HepG2 (cell line): Measurements from ENCODE around the gene LAMTOR2. TPM values are rescaled to one million over a fixed set of nuclear protein-coding genes. Genes with fewer than 3 reads are reported as not detected.
A peak's percentile ranks its signal among the peaks of the same experiment; 100 is the strongest.

ENCODE experiments used
- FOXC1 ChIP-seq: sonication (generic); formaldehyde crosslinking; IDR thresholded peaks from 2 replicates; pipeline ENCODE4 v1.8.0; 2022; ENCODE audit warnings: mild to moderate bottlenecking, missing genetic modification reagents, borderline replicate concordance
- HNRNPLL ChIP-seq: fragments of 200-400 bp; formaldehyde crosslinking; IDR thresholded peaks from 2 replicates; pipeline ENCODE4 v1.6.1; 2017; ENCODE audit warnings: mild to moderate bottlenecking, low read depth, low read length; ENCODE audit not compliant: poor library complexity, severe bottlenecking
- NCOA2 ChIP-seq: sonication (generic); formaldehyde crosslinking; IDR thresholded peaks from 2 replicates; pipeline ENCODE4 v1.8.0; 2022; ENCODE audit warnings: inconsistent platforms
- SOX6 ChIP-seq, 2 experiments: fragments of 450-650 bp in 1 of 2; sonication (generic) in 1 of 2; formaldehyde crosslinking in 1 of 2; IDR thresholded peaks; 2 replicates each; pipeline versions ENCODE4 v1.4.0 to v1.6.1; 2017 to 2020; ENCODE audit warnings: antibody characterized with exemption in 1 of 2, mild to moderate bottlenecking in 1 of 2, missing genetic modification reagents in 1 of 2
- THAP11 ChIP-seq: IDR thresholded peaks from 2 replicates; pipeline ENCODE4 v1.6.1; 2016; ENCODE audit warnings: missing biosample characterization, missing genetic modification reagents
- YEATS4 ChIP-seq: sonication (generic); formaldehyde crosslinking; IDR thresholded peaks from 2 replicates; pipeline ENCODE4 v1.4.0; 2020; ENCODE audit warnings: missing genetic modification reagents, borderline replicate concordance
- ZNF121 ChIP-seq: sonication (generic); formaldehyde crosslinking; IDR thresholded peaks from 2 replicates; pipeline ENCODE4 v1.5.0; 2020; ENCODE audit warnings: mild to moderate bottlenecking, missing genetic modification reagents
- ZNF619 ChIP-seq: sonication (generic); formaldehyde crosslinking; IDR thresholded peaks from 2 replicates; pipeline ENCODE4 v1.4.0; 2020; ENCODE audit warnings: mild to moderate bottlenecking, missing genetic modification reagents
- ZNF878 ChIP-seq: sonication (generic); formaldehyde crosslinking; IDR thresholded peaks from 2 replicates; pipeline ENCODE4 v1.8.1; 2023; ENCODE audit warnings: mild to moderate bottlenecking, missing genetic modification reagents, moderate library complexity
- polyA plus RNA-seq, 8 experiments: library from polyadenylated mRNA; depleted of rRNA in 3 of 8; stranded (reverse) in 7 of 8; unstranded in 1 of 8; fragments of >200 nt; fragmentation: Illumina TruSeq in 4 of 8; extraction: Trizol in 4 of 8; gene quantifications; 2 replicates each; pipeline versions ENCODE4 v1.2.1 to v1.2.3, GENCODE V29; 2011 to 2016; ENCODE audit warnings: low read depth in 4 of 8, missing spikeins in 1 of 8, mixed read lengths in 1 of 8; ENCODE audit not compliant: insufficient read depth in 1 of 8
- total RNA-seq, 5 experiments: library from RNA; depleted of rRNA; stranded (reverse); fragments of >200 nt; fragmentation: Illumina TruSeq; extraction: Trizol; gene quantifications; 2 replicates each; pipeline ENCODE4 v1.2.3, GENCODE V29; 2016; ENCODE audit warnings: low read depth in 1 of 5
- TF ChIP-seq, protein P1 (sequence below): sonication (generic); formaldehyde crosslinking; IDR thresholded peaks from 2 replicates; pipeline ENCODE4 v1.5.1; 2020; ENCODE audit warnings: mild to moderate bottlenecking, missing genetic modification reagents, moderate library complexity
- TF ChIP-seq, protein P2 (sequence below): sonication (generic); formaldehyde crosslinking; IDR thresholded peaks from 2 replicates; pipeline ENCODE4 v1.4.0; 2020; ENCODE audit warnings: missing genetic modification reagents, borderline replicate concordance
- TF ChIP-seq, protein P3 (sequence below): sonication (generic); formaldehyde crosslinking; IDR thresholded peaks from 2 replicates; pipeline ENCODE4 v1.5.0; 2020; ENCODE audit warnings: mild to moderate bottlenecking, missing genetic modification reagents
- TF ChIP-seq, protein P4 (sequence below): sonication (generic); formaldehyde crosslinking; conservative IDR thresholded peaks from 2 replicates; pipeline ENCODE4 v1.4.0; 2020; ENCODE audit warnings: missing genetic modification reagents
- TF ChIP-seq, protein P5 (sequence below): sonication (generic); formaldehyde crosslinking; IDR thresholded peaks from 2 replicates; pipeline ENCODE4 v1.4.0; 2020; ENCODE audit warnings: missing genetic modification reagents

The LAMTOR2 gene
- total and polyA plus RNA-seq, 2 of the 13 experiments (the other 11 are each of a cell fraction or from before 2014, with no cell fraction given) = 36.5 to 66.4 TPM

DNA sequence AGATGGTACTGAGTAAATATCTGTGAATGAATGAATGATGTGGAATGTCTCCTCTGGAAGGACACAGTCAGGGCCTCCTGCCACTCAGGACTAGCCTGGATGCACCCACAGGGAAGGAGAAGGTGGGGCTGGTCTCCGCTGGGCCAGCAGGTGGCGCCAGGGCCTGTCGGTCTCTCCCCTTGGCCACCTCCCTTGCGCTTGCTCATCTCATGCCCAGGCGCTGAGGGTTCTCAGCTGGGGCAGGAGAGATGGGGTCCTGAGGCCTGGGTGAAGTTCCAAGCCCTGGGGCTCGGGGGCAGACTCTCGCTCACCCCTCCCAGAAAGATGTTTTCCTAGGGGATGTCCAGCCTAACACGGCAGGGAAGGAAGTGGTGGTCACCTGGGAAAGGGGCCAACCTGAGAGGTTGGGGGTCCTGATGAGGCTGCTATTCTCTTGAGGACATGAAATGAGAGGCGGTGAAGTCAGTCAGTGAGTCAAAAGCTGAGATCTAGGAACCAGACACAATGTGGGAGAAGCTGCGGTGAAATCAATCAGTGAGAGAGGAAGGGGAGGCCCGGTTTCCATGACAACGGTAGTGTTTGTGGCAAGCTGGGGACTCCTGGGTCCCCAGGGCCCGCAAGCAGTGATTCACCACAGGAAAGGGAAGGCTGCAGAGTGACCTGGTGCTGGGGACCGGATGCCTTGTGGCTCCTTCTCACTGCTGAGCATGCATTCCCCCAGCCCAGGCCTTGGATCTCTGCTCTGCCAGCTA, 42.2 kb downstream of the LAMTOR2 start (continued):
- TF ChIP-seq, protein P1, sequence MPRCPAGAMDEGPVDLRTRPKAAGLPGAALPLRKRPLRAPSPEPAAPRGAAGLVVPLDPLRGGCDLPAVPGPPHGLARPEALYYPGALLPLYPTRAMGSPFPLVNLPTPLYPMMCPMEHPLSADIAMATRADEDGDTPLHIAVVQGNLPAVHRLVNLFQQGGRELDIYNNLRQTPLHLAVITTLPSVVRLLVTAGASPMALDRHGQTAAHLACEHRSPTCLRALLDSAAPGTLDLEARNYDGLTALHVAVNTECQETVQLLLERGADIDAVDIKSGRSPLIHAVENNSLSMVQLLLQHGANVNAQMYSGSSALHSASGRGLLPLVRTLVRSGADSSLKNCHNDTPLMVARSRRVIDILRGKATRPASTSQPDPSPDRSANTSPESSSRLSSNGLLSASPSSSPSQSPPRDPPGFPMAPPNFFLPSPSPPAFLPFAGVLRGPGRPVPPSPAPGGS (CRISPR knock-in tag) = no peak
- TF ChIP-seq, protein P2, sequence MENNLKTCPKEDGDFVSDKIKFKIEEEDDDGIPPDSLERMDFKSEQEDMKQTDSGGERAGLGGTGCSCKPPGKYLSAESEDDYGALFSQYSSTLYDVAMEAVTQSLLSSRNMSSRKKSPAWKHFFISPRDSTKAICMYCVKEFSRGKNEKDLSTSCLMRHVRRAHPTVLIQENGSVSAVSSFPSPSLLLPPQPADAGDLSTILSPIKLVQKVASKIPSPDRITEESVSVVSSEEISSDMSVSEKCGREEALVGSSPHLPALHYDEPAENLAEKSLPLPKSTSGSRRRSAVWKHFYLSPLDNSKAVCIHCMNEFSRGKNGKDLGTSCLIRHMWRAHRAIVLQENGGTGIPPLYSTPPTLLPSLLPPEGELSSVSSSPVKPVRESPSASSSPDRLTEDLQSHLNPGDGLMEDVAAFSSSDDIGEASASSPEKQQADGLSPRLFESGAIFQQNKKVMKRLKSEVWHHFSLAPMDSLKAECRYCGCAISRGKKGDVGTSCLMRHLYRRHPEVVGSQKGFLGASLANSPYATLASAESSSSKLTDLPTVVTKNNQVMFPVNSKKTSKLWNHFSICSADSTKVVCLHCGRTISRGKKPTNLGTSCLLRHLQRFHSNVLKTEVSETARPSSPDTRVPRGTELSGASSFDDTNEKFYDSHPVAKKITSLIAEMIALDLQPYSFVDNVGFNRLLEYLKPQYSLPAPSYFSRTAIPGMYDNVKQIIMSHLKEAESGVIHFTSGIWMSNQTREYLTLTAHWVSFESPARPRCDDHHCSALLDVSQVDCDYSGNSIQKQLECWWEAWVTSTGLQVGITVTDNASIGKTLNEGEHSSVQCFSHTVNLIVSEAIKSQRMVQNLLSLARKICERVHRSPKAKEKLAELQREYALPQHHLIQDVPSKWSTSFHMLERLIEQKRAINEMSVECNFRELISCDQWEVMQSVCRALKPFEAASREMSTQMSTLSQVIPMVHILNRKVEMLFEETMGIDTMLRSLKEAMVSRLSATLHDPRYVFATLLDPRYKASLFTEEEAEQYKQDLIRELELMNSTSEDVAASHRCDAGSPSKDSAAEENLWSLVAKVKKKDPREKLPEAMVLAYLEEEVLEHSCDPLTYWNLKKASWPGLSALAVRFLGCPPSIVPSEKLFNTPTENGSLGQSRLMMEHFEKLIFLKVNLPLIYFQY = no peak
- peak; percentile 61 for TF ChIP-seq THAP11 (CRISPR knock-in tag)
- TF ChIP-seq ZNF878 (CRISPR knock-in tag) = no peak
- TF ChIP-seq FOXC1 = no peak
- peak; percentile 70 for TF ChIP-seq NCOA2 (CRISPR knock-in tag)
- TF ChIP-seq, protein P3, sequence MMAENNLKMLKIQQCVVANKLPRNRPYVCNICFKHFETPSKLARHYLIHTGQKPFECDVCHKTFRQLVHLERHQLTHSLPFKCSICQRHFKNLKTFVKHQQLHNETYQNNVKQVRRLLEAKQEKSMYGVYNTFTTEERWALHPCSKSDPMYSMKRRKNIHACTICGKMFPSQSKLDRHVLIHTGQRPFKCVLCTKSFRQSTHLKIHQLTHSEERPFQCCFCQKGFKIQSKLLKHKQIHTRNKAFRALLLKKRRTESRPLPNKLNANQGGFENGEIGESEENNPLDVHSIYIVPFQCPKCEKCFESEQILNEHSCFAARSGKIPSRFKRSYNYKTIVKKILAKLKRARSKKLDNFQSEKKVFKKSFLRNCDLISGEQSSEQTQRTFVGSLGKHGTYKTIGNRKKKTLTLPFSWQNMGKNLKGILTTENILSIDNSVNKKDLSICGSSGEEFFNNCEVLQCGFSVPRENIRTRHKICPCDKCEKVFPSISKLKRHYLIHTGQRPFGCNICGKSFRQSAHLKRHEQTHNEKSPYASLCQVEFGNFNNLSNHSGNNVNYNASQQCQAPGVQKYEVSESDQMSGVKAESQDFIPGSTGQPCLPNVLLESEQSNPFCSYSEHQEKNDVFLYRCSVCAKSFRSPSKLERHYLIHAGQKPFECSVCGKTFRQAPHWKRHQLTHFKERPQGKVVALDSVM (CRISPR knock-in tag) = no peak
- 0 out of 2 replicates have a peak, but pooled peaks have one; percentile 62 for TF ChIP-seq ZNF619
- no peak for TF ChIP-seq SOX6 (IDR thresholded peaks at IDR 0.05)
- TF ChIP-seq SOX6 (CRISPR knock-in tag; IDR thresholded peaks at IDR 0.05) = peak; percentile 36; the same call in 1 of the 2 replicates
- TF ChIP-seq, protein P4, sequence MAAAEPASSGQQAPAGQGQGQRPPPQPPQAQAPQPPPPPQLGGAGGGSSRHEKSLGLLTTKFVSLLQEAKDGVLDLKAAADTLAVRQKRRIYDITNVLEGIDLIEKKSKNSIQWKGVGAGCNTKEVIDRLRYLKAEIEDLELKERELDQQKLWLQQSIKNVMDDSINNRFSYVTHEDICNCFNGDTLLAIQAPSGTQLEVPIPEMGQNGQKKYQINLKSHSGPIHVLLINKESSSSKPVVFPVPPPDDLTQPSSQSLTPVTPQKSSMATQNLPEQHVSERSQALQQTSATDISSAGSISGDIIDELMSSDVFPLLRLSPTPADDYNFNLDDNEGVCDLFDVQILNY = no peak
- TF ChIP-seq, protein P5, sequence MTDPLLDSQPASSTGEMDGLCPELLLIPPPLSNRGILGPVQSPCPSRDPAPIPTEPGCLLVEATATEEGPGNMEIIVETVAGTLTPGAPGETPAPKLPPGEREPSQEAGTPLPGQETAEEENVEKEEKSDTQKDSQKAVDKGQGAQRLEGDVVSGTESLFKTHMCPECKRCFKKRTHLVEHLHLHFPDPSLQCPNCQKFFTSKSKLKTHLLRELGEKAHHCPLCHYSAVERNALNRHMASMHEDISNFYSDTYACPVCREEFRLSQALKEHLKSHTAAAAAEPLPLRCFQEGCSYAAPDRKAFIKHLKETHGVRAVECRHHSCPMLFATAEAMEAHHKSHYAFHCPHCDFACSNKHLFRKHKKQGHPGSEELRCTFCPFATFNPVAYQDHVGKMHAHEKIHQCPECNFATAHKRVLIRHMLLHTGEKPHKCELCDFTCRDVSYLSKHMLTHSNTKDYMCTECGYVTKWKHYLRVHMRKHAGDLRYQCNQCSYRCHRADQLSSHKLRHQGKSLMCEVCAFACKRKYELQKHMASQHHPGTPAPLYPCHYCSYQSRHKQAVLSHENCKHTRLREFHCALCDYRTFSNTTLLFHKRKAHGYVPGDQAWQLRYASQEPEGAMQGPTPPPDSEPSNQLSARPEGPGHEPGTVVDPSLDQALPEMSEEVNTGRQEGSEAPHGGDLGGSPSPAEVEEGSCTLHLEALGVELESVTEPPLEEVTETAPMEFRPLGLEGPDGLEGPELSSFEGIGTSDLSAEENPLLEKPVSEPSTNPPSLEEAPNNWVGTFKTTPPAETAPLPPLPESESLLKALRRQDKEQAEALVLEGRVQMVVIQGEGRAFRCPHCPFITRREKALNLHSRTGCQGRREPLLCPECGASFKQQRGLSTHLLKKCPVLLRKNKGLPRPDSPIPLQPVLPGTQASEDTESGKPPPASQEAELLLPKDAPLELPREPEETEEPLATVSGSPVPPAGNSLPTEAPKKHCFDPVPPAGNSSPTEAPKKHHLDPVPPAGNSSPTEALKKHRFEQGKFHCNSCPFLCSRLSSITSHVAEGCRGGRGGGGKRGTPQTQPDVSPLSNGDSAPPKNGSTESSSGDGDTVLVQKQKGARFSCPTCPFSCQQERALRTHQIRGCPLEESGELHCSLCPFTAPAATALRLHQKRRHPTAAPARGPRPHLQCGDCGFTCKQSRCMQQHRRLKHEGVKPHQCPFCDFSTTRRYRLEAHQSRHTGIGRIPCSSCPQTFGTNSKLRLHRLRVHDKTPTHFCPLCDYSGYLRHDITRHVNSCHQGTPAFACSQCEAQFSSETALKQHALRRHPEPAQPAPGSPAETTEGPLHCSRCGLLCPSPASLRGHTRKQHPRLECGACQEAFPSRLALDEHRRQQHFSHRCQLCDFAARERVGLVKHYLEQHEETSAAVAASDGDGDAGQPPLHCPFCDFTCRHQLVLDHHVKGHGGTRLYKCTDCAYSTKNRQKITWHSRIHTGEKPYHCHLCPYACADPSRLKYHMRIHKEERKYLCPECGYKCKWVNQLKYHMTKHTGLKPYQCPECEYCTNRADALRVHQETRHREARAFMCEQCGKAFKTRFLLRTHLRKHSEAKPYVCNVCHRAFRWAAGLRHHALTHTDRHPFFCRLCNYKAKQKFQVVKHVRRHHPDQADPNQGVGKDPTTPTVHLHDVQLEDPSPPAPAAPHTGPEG (CRISPR knock-in tag) = no peak
- TF ChIP-seq HNRNPLL = peak; percentile 38
- no peak for TF ChIP-seq ZNF121 (CRISPR knock-in tag)
- TF ChIP-seq YEATS4 (CRISPR knock-in tag) = no peak
